ENCODE measurements around the gene LRIG1.

LRIG1 gene

DNA sequence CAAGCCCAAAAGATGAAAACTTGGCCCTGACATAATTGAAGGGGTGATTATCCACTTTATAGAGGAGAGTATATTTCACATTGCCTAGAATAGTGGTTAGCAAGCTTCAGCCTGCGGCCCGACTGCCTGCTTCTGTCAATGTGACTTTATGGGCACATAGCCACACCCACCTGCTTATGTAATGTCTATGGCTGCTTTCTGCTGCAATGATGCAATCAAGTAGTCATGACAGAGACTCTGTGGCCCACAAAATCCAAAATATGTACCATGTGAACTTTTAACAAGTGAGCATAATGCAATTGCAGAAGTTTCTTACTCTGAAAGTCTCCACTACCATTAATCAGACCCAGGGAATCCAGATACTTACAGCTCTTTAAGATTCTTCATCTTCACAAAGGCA is 103.1 kb downstream of the LRIG1 start:
- TF ChIP-seq, protein P1, sequence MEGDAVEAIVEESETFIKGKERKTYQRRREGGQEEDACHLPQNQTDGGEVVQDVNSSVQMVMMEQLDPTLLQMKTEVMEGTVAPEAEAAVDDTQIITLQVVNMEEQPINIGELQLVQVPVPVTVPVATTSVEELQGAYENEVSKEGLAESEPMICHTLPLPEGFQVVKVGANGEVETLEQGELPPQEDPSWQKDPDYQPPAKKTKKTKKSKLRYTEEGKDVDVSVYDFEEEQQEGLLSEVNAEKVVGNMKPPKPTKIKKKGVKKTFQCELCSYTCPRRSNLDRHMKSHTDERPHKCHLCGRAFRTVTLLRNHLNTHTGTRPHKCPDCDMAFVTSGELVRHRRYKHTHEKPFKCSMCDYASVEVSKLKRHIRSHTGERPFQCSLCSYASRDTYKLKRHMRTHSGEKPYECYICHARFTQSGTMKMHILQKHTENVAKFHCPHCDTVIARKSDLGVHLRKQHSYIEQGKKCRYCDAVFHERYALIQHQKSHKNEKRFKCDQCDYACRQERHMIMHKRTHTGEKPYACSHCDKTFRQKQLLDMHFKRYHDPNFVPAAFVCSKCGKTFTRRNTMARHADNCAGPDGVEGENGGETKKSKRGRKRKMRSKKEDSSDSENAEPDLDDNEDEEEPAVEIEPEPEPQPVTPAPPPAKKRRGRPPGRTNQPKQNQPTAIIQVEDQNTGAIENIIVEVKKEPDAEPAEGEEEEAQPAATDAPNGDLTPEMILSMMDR (IDR thresholded peaks at IDR 0.05; ENCODE audit: insufficient read depth, missing control alignments), result no peak
- no peak for DNase-seq (ENCODE audit: insufficient read length, low spot score)
- no peak for FAIRE-seq

DNA sequence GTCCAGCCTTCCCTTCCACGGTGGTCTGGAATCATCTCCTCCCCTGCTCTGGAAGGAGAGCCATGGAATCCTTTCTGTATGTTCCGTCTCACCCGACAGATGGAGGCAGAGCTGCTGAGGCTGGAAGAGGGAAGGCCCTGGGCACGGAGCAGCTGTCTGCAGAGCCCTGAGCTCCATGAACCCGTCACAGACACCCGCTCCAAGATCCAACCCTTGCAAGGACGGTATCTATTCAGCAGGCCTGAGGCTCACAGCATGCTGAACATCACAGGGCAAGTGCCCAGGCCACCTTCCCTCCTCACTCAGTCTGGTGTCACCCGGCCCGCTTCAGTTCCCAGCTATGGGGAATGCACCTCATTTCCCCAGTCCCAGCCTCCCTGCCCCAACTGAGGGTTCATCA is 103.9 kb downstream of the LRIG1 start:
- TF ChIP-seq, protein P1 (IDR thresholded peaks at IDR 0.05; ENCODE audit: insufficient read depth, missing control alignments), result no peak

DNA sequence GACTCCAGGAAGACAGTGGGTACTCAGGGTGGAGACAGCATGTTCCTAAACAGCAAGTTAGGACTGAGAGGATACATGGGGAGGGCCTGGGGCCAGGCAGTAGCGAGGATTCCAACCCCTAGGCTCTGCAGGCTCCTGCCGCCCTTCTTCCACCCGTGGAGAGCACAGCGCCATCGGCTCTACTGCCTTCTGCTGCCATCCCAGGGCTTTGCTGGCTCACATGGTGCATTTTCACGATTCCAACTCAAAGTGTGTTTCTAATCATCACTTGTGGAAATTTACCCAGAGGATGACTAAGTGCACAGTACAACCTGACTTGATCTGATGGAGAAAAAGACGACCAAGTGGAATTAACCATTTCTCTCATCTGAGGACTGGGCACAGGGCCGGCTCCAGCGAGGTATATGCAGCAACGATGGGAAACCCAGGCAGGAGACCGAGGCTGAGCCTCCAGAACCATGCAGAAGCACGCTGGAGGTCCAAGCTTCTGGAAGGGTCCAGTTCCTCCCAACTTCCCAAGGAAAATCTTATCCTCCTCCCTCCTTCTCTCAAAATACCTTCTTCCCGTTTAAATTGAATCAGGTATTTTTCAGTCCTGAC is 104.6 kb downstream of the LRIG1 start:
- TF ChIP-seq, protein P1 (IDR thresholded peaks at IDR 0.05; ENCODE audit: insufficient read depth, missing control alignments), result no peak
- DNase-seq (ENCODE audit: insufficient read length, low spot score), result no peak
- no peak for FAIRE-seq

More for the DNA sequence above, 103.9 kb downstream of the LRIG1 start:
- no peak for DNase-seq (ENCODE audit: insufficient read length, low spot score)
- FAIRE-seq, result no peak

DNA sequence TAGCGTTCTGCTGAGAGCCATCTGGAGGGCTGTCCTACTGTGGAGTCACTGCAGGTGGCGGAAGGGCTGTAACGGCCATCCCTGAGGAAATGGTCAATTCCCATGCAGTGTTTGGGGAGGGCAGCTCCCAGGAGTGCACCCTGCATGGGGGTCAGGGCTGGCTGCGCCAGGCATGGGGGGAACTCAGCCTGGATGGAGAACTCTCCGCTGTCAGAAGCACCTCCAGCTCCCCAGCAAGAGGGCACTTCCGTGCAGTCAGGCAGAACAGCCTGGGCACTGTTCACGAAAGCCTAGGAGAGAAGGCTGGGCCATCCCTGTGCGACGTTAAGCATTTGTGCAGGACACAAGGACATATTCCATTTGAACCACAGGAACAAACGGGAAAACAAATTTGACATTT is 105.2 kb downstream of the LRIG1 start:
- FAIRE-seq (no peak), DNase-seq (ENCODE audit: insufficient read length, low spot score) (no peak)
- TF ChIP-seq, protein P1 (IDR thresholded peaks at IDR 0.05; ENCODE audit: insufficient read depth, missing control alignments), result no peak

DNA sequence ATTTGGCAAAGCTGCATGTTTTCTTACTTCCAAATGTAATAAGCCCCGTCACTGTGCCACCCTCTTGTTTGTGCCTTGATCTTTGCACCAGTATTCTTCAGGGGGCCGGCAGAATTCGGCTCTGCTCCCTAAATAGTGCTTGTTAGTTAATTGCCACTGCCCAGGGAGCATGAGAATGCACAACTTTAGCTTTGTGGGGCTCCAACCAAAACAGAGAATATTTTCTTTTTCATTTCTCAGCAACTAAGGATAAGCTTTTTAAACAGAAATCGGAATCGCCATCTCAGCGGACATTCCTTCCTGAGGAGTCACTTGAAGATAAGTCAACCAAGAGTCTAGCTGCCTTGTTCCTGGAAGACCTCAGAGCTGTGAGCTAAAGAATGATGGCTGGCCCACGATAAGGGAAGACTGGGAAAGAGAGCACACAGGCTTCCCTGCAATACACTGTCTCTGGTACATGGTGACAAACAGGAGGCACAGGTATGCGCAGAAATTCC is 106.0 kb downstream of the LRIG1 start:
- TF ChIP-seq, protein P1 (IDR thresholded peaks at IDR 0.05; ENCODE audit: insufficient read depth, missing control alignments), result no peak
- FAIRE-seq, result no peak
- DNase-seq (ENCODE audit: insufficient read length, low spot score), result no peak

DNA sequence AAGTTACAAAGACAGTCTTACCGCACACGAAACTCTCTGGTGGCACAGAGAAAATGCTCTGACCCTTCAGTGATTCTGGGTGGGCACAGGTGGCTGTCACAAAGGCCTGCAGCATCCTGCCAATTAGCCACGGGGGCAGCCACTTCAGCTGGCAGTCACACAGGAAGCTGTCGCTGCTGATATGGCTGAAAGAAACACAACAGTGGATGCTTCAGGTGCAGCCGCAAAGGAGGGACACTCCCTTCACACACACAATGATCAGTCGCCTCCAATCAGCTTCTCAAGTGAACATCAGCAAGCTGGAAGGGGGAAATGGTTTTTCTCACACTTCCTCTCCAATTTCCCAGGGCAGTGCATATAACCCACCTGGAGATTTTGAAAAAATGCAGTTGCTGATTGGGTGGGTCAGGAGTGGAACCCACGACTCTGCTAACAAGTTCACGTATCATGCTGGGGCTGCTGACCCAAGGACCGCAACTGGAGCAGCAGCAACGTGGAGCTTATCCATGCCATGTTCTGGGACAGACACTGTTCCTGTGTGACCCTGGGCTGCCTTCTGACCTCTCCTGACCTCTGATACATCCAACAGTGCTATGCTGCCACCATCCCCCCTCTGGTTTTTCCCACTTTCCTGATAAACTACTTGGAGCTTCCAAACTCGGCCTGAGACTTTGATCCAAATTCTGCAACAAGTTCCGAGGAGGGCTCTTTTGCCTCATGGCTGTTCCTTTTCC is 106.6 kb downstream of the LRIG1 start:
- FAIRE-seq (no peak), DNase-seq (ENCODE audit: insufficient read length, low spot score) (no peak)
- TF ChIP-seq, protein P1 (IDR thresholded peaks at IDR 0.05; ENCODE audit: insufficient read depth, missing control alignments), result no peak

All from D721Med (cell line).